Mammary microvascular endothelial cell (primary cell): ENCODE measurements around the gene MATR3. TPM values are rescaled to one million over a fixed set of nuclear protein-coding genes. Genes with fewer than 3 reads are reported as not detected.

Experiments used
- total RNA-seq: library from RNA; depleted of rRNA; stranded (reverse); fragments of >200 nt; gene quantifications from 2 replicates; pipeline ENCODE4 v1.2.3, GENCODE V29; 2015

MATR3 gene, protein sequence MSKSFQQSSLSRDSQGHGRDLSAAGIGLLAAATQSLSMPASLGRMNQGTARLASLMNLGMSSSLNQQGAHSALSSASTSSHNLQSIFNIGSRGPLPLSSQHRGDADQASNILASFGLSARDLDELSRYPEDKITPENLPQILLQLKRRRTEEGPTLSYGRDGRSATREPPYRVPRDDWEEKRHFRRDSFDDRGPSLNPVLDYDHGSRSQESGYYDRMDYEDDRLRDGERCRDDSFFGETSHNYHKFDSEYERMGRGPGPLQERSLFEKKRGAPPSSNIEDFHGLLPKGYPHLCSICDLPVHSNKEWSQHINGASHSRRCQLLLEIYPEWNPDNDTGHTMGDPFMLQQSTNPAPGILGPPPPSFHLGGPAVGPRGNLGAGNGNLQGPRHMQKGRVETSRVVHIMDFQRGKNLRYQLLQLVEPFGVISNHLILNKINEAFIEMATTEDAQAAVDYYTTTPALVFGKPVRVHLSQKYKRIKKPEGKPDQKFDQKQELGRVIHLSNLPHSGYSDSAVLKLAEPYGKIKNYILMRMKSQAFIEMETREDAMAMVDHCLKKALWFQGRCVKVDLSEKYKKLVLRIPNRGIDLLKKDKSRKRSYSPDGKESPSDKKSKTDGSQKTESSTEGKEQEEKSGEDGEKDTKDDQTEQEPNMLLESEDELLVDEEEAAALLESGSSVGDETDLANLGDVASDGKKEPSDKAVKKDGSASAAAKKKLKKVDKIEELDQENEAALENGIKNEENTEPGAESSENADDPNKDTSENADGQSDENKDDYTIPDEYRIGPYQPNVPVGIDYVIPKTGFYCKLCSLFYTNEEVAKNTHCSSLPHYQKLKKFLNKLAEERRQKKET
- total RNA-seq: 170 and 174 TPM in 2 replicates

DNA sequence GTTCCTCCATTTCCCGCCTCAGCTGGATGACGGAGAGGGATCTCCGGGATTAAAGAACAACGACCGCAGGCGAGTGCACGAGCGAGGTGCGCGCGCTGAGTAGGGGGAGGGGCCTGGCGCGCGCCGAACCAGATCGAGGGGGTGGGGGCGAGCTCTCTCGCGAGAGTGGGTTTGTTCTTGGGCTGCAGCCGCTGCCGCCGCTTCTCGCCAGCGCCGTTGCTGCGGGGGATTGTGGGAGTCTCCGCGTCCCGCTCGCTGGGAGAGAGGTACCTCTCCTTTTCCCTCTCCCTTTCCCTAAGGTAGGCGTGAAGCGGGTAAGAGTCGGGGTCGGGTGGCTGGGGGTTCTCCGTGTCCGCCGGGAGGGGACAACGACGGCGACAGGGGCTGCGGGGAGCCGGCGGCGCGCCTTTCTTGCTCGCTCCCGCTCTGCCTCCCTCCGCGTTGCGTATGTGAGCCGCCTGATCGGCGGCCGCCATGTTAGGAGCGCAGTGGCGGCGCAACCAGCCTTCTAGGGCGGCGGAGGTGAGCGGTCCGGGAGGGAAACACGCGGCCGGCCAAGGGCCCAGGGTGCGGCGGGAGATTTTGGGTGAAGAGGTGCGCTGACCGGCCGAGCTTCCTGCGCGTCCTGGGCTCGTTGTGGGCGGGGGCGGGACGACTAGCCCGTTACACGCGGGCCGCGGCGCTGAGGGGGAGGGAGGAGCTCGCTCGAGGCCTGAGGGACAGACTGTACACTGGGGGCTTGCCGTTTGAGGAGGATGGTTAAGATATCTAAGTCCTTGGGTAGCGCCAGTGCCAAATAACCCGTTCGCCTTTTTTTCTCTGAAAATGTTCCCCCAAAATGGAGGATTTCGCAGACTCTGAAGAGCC lies at the start of gene MATR3:
TSS of gene MATR3 (plus strand) at position 234 of the 867 bp plus-strand sequence. CDS start 13,676 bp downstream, outside the sequence.

DNA sequence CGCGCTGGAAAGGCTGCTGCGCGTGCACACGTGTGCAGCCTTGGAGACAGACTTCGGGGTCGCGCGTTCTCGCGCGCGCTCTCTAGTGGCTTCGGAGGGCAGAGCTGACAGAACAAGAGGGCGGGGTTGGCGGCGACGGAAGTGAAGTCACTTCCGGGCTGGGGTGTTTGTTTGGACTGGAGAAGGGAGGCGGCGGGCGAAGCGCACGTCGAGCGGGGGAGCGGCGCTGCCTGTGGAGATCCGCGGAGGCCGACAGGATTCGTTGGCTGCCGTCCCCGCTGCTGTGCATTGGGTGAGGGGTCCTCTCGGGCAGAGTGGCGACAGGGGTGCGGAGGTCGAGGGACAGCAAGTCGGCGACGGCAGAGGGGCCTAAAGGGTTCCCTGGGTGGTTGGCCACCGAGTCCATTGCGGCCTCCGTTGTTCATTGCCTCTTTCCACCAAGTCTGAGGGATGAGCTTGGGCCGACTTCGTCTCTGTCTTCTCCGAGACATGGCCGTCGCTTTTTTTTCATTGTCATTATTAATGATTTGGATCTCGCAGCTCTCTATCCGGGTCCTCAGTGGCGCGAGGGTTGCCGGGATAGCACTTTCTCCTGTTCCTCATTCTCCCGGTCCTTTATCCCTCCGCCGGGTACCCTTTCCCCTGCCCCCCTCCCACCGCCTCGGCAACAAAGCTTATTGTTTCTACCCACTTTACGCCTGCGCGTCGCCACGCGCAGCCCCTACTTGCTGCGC lies 48.3 kb downstream of the MATR3 start, which contains the start of gene PAIP2:
TSS of gene PAIP2 (plus strand) at position 166 of the 734 bp plus-strand sequence. CDS start 21,931 bp downstream, outside the sequence.

Other genes starting within 250 kb of the MATR3 start
- gene SIL1, start 95.4 kb upstream of the MATR3 start, total RNA-seq: 34.6 and 40.0 TPM in 2 replicates
- gene PAIP2, start 48.1 kb downstream of the MATR3 start, total RNA-seq: 38.3 and 51.0 TPM in 2 replicates
- gene SLC23A1, start 89.6 kb downstream of the MATR3 start, total RNA-seq: not detected in 2 replicates
- not detected in 2 replicates for gene MZB1, start 96.2 kb downstream of the MATR3 start, total RNA-seq
- 2.5 and 3.6 TPM in 2 replicates for gene PROB1, start 101.4 kb downstream of the MATR3 start, total RNA-seq
- 4.6 and 7.8 TPM in 2 replicates for gene SPATA24, start 110.3 kb downstream of the MATR3 start, total RNA-seq
- 3.6 and 3.7 TPM in 2 replicates for gene DNAJC18, start 145.8 kb downstream of the MATR3 start, total RNA-seq
- gene ECSCR, start 169.0 kb downstream of the MATR3 start, total RNA-seq: 547 and 613 TPM in 2 replicates
- gene SMIM33, start 177.3 kb downstream of the MATR3 start, total RNA-seq: not detected in 2 replicates
- 82.1 and 120 TPM in 2 replicates for gene STING1, start 189.0 kb downstream of the MATR3 start, total RNA-seq